WTC11 (cell line): ENCODE measurements around the gene FBRSL1. TPM values are rescaled to one million over a fixed set of nuclear protein-coding genes. Genes with fewer than 3 reads are reported as not detected.

Experiments used
- ATAC-seq: fragments of 200-7000 bp; cut with Tn5 transposase; 2 replicates; pipeline ENCODE4 v1.10.0; 2021; ENCODE audit warnings: mild to moderate bottlenecking, moderate library complexity
- CTCF ChIA-PET: fragments of 300-600 bp; sonication (Branson Sonifier 250); formaldehyde crosslinking; loops from one replicate; lab custom pipeline; 2021; ENCODE audit warnings: antibody characterized with exemption; lab: Charles Lee
- POLR2A ChIA-PET: fragments of 350-600 bp; sonication (Branson Sonifier 250); formaldehyde crosslinking; loops from one replicate; lab custom pipeline; 2021; ENCODE audit warnings: antibody characterized with exemption; lab: Charles Lee
- DNase-seq: peaks from one replicate; pipeline ENCODE4 v3.0.0; 2021; ENCODE audit warnings: low spot score
- H3K27ac Mint-ChIP-seq: 2 replicates; pipeline ENCODE4 v1.8.0; 2021; ENCODE audit warnings: mixed read lengths
- H3K27me3 Mint-ChIP-seq: 2 replicates; pipeline ENCODE4 v1.8.0; 2021; ENCODE audit warnings: low read depth, mild to moderate bottlenecking, moderate library complexity, mixed read lengths
- H3K36me3 Mint-ChIP-seq: 2 replicates; pipeline ENCODE4 v1.8.0; 2021; ENCODE audit warnings: mixed read lengths
- H3K4me1 Mint-ChIP-seq: 2 replicates; pipeline ENCODE4 v1.8.0; 2022; ENCODE audit warnings: mixed read lengths
- H3K4me3 Mint-ChIP-seq: 2 replicates; pipeline ENCODE4 v1.8.0; 2021; ENCODE audit warnings: mild to moderate bottlenecking, moderate library complexity, mixed read lengths
- H3K9me3 Mint-ChIP-seq: 2 replicates; pipeline ENCODE4 v1.8.0; 2021; ENCODE audit warnings: mixed read lengths
- ATF3 ChIP-seq: sonication (generic); formaldehyde crosslinking; conservative IDR thresholded peaks from 2 replicates; pipeline ENCODE4 v1.8.1; 2022; ENCODE audit warnings: mild to moderate bottlenecking, missing genetic modification reagents
- CBFB ChIP-seq: sonication (generic); formaldehyde crosslinking; IDR thresholded peaks from 2 replicates; pipeline ENCODE4 v1.8.1; 2022; ENCODE audit warnings: mild to moderate bottlenecking, low read depth, missing genetic modification reagents
- HMGXB4 ChIP-seq: sonication (generic); formaldehyde crosslinking; IDR thresholded peaks from 2 replicates; pipeline ENCODE4 v1.8.1; 2023; ENCODE audit warnings: mild to moderate bottlenecking, moderate library complexity, missing genetic modification reagents
- JAZF1 ChIP-seq: fragments of 250-450 bp; sonication (Bioruptor Pico); IDR thresholded peaks from 2 replicates; pipeline ENCODE4 v1.9.0; 2021; ENCODE audit warnings: moderate library complexity, mild to moderate bottlenecking, inconsistent platforms
- KAT7 ChIP-seq: sonication (generic); formaldehyde crosslinking; IDR thresholded peaks from 2 replicates; pipeline ENCODE4 v1.8.1; 2023; ENCODE audit warnings: missing genetic modification reagents, mild to moderate bottlenecking, borderline replicate concordance
- MLX ChIP-seq: sonication (generic); formaldehyde crosslinking; IDR thresholded peaks from 2 replicates; pipeline ENCODE4 v1.8.1; 2023; ENCODE audit warnings: mild to moderate bottlenecking, missing genetic modification reagents, moderate library complexity
- NFE2L1 ChIP-seq: sonication (generic); formaldehyde crosslinking; IDR thresholded peaks from 2 replicates; pipeline ENCODE4 v1.8.1; 2023; ENCODE audit warnings: missing genetic modification reagents
- PRRX2 ChIP-seq: fragments of 250-450 bp; sonication (Bioruptor Pico); IDR thresholded peaks from 2 replicates; pipeline ENCODE4 v1.8.0; 2021; ENCODE audit warnings: mild to moderate bottlenecking
- RELA ChIP-seq: sonication (generic); formaldehyde crosslinking; IDR thresholded peaks from 2 replicates; pipeline ENCODE4 v1.8.1; 2022; ENCODE audit warnings: missing genetic modification reagents, mild to moderate bottlenecking, borderline replicate concordance
- SMAD3 ChIP-seq: sonication (generic); formaldehyde crosslinking; IDR thresholded peaks from 2 replicates; pipeline ENCODE4 v1.8.0; 2022; ENCODE audit warnings: missing genetic modification reagents, mild to moderate bottlenecking, borderline replicate concordance
- TEAD4 ChIP-seq: sonication (generic); formaldehyde crosslinking; IDR thresholded peaks from 2 replicates; pipeline ENCODE4 v1.8.0; 2022; ENCODE audit warnings: mild to moderate bottlenecking, missing genetic modification reagents
- ZNF121 ChIP-seq: sonication (generic); formaldehyde crosslinking; IDR thresholded peaks from 2 replicates; pipeline ENCODE4 v1.8.0; 2023; ENCODE audit warnings: missing genetic modification reagents
- ZNF138 ChIP-seq: sonication (generic); formaldehyde crosslinking; conservative IDR thresholded peaks from 2 replicates; pipeline ENCODE4 v1.8.1; 2022; ENCODE audit warnings: mild to moderate bottlenecking, moderate library complexity, missing genetic modification reagents
- ZNF317 ChIP-seq: sonication (generic); formaldehyde crosslinking; IDR thresholded peaks from 2 replicates; pipeline ENCODE4 v1.8.1; 2023; ENCODE audit warnings: low read depth, mild to moderate bottlenecking, moderate library complexity, missing genetic modification reagents, borderline replicate concordance
- ZNF416 ChIP-seq: fragments of 250-450 bp; sonication (Bioruptor Pico); IDR thresholded peaks from 2 replicates; pipeline ENCODE4 v1.9.0; 2021; ENCODE audit warnings: mild to moderate bottlenecking, inconsistent platforms
- total RNA-seq: library from RNA; stranded (reverse); gene quantifications from 3 replicates; pipeline ENCODE4 v1.2.3, GENCODE V29; 2021
- TF ChIP-seq, protein P1 (sequence below): fragments of 250-450 bp; sonication (Bioruptor Pico); conservative IDR thresholded peaks from 2 replicates; pipeline ENCODE4 v1.9.0; 2021; ENCODE audit warnings: mild to moderate bottlenecking
- TF ChIP-seq, protein P2 (sequence below): sonication (generic); formaldehyde crosslinking; IDR thresholded peaks from 2 replicates; pipeline ENCODE4 v1.8.1; 2022; ENCODE audit warnings: low read depth, mild to moderate bottlenecking, moderate library complexity, missing genetic modification reagents, borderline replicate concordance
- TF ChIP-seq, protein P3 (sequence below): fragments of 250-450 bp; sonication (Bioruptor Pico); IDR thresholded peaks from 2 replicates; pipeline ENCODE4 v1.9.0; 2021; ENCODE audit warnings: moderate library complexity, mild to moderate bottlenecking, inconsistent platforms, borderline replicate concordance
- TF ChIP-seq, protein P4 (sequence below): sonication (generic); formaldehyde crosslinking; IDR thresholded peaks from 2 replicates; pipeline ENCODE4 v1.8.1; 2023; ENCODE audit warnings: mild to moderate bottlenecking, missing genetic modification reagents

FBRSL1 gene
- total RNA-seq, 1 experiment from 2014 or later = 129 TPM

DNA sequence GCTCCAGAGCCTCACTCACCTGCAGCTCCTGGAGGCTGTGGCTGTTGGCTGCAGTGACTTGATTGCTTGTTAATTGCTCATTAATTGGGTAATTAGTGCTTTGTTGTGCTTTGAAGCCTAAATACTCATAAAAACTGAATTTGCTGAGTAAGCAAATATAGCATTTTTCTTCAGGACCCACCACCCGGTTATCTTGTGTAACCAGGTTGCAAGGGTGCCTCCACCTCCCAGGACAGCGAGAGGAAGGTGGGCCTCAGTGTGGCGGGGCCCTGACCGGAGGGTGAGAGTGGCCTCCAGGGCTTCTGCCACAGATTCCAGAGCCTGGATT is 48.7 kb downstream of the FBRSL1 start (continued):
- TF ChIP-seq, protein P1, sequence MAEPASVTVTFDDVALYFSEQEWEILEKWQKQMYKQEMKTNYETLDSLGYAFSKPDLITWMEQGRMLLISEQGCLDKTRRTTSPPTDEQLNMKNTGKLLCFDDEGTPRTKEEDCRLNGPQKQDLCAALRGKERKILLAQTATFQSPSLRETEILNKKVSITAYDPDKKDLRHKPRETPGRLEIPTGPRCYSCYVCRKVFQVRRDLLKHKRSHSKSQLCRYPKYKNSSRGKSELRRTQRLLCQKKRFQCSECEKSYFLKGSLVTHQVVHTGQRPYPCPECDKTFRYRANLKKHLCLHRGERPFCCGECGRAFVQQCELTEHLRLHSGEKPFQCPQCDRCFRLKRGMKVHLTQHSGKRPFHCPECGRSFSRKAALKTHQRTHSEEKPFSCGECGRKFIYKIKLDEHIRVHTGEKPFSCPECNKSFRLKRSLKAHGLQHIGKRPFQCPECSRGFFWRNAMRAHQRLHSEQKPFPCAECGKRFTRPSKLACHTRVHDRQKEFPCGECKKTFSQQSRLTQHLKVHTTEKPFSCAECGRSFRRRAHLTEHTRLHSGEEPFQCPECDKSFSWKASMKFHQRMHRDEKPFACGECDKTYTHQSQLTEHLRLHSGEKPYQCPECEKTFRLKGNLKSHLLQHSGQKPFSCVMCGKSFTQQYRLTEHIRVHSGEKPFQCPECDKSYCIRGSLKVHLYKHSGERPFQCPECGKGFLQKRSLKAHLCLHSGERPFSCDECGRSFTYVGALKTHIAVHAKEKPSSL = no peak
- no peak for TF ChIP-seq ZNF416 (CRISPR knock-in tag)
- no peak for TF ChIP-seq ZNF138 (CRISPR knock-in tag)
- no peak for TF ChIP-seq ZNF121 (CRISPR knock-in tag)
- no peak for TF ChIP-seq NFE2L1 (CRISPR knock-in tag)
- TF ChIP-seq ATF3 (CRISPR knock-in tag) = no peak
- TF ChIP-seq PRRX2 (CRISPR knock-in tag) = no peak
- no peak for TF ChIP-seq ZNF317
- TF ChIP-seq KAT7 (CRISPR knock-in tag) = no peak
- no peak for TF ChIP-seq TEAD4 (CRISPR knock-in tag)
- TF ChIP-seq, protein P2, sequence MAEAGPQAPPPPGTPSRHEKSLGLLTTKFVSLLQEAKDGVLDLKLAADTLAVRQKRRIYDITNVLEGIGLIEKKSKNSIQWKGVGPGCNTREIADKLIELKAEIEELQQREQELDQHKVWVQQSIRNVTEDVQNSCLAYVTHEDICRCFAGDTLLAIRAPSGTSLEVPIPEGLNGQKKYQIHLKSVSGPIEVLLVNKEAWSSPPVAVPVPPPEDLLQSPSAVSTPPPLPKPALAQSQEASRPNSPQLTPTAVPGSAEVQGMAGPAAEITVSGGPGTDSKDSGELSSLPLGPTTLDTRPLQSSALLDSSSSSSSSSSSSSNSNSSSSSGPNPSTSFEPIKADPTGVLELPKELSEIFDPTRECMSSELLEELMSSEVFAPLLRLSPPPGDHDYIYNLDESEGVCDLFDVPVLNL (CRISPR knock-in tag) = no peak
- TF ChIP-seq, all 79 proteins: peak for 0

DNA sequence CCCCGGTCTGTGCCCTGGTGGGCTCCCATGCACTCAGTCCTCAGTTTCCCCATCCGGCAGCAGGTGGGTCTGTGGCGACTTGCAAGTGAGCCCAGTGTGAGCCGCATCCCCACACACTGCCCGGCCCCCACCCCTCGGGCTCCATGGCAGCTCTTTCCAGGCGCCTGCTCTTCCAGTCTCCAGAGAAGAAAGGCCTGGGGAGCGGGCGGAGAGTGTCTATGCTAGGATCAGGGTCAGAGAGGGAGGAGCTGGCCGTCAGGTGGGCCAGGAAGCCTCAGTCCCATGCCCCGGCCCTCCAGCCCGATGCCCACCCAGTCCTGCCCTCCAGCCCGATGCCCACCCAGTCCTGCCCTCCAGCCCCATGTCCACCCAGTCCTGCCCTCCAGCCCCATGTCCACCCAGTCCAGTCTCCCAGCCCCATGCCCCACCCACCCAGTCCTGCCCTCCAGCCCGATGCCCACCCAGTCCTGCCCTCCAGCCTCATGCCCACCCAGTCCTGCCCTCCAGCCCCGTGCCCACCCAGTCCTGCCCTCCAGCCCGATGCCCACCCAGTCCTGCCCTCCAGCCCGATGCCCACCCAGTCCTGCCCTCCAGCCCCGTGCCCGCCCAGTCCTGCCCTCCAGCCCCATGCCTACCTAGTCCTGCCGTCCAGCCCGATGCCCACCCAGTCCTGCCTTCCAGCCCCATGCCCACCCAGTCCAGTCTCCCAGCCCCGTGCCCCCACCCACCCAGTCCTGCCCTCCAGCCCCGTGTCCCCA is 49.2 kb downstream of the FBRSL1 start:
- Mint-ChIP-seq H3K9me3 (peaks cover 26% of the 10 kb centered on the region), H3K27me3 (peaks cover 88% of the 10 kb centered on the region), H3K36me3 (peaks cover 27% of the 10 kb centered on the region), H3K27ac (no peak overlapping the region), H3K4me3 (no peak overlapping the region), H3K4me1 (no peaks in the 10 kb centered on the region)
- ATAC-seq (no peak), DNase-seq (no peak)
- TF ChIP-seq SMAD3 (CRISPR knock-in tag) (no peak), RELA (CRISPR knock-in tag) (no peak), CBFB (CRISPR knock-in tag) (no peak), JAZF1 (CRISPR knock-in tag) (no peak), MLX (CRISPR knock-in tag) (no peak), HMGXB4 (no peak)
- TF ChIP-seq, protein P3, sequence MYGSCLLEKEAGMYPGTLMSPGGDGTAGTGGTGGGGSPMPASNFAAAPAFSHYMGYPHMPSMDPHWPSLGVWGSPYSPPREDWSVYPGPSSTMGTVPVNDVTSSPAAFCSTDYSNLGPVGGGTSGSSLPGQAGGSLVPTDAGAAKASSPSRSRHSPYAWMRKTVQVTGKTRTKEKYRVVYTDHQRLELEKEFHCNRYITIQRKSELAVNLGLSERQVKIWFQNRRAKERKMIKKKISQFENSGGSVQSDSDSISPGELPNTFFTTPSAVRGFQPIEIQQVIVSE (CRISPR knock-in tag) = no peak
- TF ChIP-seq, protein P4, sequence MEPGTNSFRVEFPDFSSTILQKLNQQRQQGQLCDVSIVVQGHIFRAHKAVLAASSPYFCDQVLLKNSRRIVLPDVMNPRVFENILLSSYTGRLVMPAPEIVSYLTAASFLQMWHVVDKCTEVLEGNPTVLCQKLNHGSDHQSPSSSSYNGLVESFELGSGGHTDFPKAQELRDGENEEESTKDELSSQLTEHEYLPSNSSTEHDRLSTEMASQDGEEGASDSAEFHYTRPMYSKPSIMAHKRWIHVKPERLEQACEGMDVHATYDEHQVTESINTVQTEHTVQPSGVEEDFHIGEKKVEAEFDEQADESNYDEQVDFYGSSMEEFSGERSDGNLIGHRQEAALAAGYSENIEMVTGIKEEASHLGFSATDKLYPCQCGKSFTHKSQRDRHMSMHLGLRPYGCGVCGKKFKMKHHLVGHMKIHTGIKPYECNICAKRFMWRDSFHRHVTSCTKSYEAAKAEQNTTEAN (CRISPR knock-in tag) = no peak
- CTCF ChIA-PET = interaction anchor here (1.3 to 1.8 kb wide), 2 partner anchors 12 to 16 kb away, joined by 5 to 6 read pairs; no protein-coding TSS in a partner anchor
- POLR2A ChIA-PET = no interaction called here
